ENCODE results near the gene TIFAB.

TIFAB gene

GRCh38 chr5:135481909-135482311 is 29.8 kb upstream of the TIFAB start:
- TF ChIP-seq REST (IDR thresholded peaks at IDR 0.05; ENCODE audit: insufficient read depth in 1 of 2, low read depth in 2 of 2, low read length in 2 of 2) (no peak), FOXP2 (optimal IDR thresholded peaks at IDR 0.05; ENCODE audit: borderline replicate concordance, extremely low read depth, extremely low read length, insufficient read depth) (no peak), POLR2AphosphoS5 (IDR thresholded peaks at IDR 0.05; ENCODE audit: low read depth, low read length) (no peak), SIN3A (IDR thresholded peaks at IDR 0.05; ENCODE audit: borderline replicate concordance, insufficient read depth, low read length) (no peak)

- TF ChIP-seq REST (IDR thresholded peaks at IDR 0.05; ENCODE audit: insufficient read depth in 1 of 2, low read depth in 2 of 2, low read length in 2 of 2) (no peak), SIN3A (IDR thresholded peaks at IDR 0.05; ENCODE audit: borderline replicate concordance, insufficient read depth, low read length) (no peak), FOXP2 (optimal IDR thresholded peaks at IDR 0.05; ENCODE audit: borderline replicate concordance, extremely low read depth, extremely low read length, insufficient read depth) (no peak), TAF1 (IDR thresholded peaks at IDR 0.05; ENCODE audit: borderline replicate concordance, insufficient read depth, low read length) (no peak), POLR2AphosphoS5 (IDR thresholded peaks at IDR 0.05; ENCODE audit: low read depth, low read length) (no peak)
These were observed 29.2 kb upstream of the TIFAB start for GRCh38 chr5:135481387-135481786.

DNA sequence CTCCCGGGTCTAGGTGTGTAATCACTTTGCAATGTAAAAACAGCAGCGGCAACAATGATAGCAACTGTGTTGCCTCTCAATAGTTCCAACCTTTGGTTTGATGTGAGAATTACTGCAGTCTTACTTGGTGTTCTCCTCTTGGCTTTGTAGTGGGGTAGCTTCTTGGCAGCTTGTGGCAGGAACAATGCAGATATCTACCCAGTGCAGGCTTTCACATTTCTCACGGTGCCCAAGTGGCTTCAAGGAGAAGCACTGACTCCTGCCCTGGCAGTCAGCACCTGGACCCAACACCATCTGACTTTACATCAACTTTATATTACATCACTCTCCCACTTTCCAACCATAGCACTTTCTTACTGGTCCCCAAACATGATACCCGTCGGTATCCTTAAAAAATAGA is 28.4 kb upstream of the TIFAB start:
- no peak for TF ChIP-seq REST (IDR thresholded peaks at IDR 0.05; ENCODE audit: insufficient read depth in 1 of 2, low read depth in 2 of 2, low read length in 2 of 2)
- no peak for TF ChIP-seq POLR2AphosphoS5 (IDR thresholded peaks at IDR 0.05; ENCODE audit: low read depth, low read length)
- no peak for TF ChIP-seq FOXP2 (optimal IDR thresholded peaks at IDR 0.05; ENCODE audit: borderline replicate concordance, extremely low read depth, extremely low read length, insufficient read depth)
- no peak for TF ChIP-seq SIN3A (IDR thresholded peaks at IDR 0.05; ENCODE audit: borderline replicate concordance, insufficient read depth, low read length)
- no peak for TF ChIP-seq TAF1 (IDR thresholded peaks at IDR 0.05; ENCODE audit: borderline replicate concordance, insufficient read depth, low read length)

DNA sequence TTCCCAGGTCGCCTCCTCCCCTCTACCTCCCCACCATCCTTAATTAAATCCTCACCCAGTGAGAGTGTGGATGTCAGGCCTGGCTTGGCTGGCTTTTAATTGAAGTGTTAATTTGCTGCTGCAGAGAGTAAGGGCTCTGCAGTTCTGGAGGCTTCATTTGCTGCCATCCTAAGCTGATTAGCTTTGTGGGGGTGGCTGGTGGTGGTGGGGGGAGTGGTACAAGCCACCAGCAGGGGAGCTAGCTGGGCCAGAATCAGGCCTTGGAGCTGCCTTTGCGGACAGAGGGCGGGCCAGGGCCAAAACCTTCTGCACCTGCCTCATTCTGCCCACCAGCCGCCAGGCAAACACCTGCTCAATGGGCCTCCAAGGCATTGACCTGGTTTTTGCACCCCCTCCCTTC is 26.8 kb upstream of the TIFAB start:
- TF ChIP-seq SIN3A (IDR thresholded peaks at IDR 0.05; ENCODE audit: borderline replicate concordance, insufficient read depth, low read length) (no peak), REST (IDR thresholded peaks at IDR 0.05; ENCODE audit: insufficient read depth in 1 of 2, low read depth in 2 of 2, low read length in 2 of 2) (no peak), POLR2AphosphoS5 (IDR thresholded peaks at IDR 0.05; ENCODE audit: low read depth, low read length) (no peak), FOXP2 (optimal IDR thresholded peaks at IDR 0.05; ENCODE audit: borderline replicate concordance, extremely low read depth, extremely low read length, insufficient read depth) (no peak), TAF1 (IDR thresholded peaks at IDR 0.05; ENCODE audit: borderline replicate concordance, insufficient read depth, low read length) (no peak)

GRCh38 chr5:135477613-135478066 is 25.5 kb upstream of the TIFAB start:
- TF ChIP-seq REST (IDR thresholded peaks at IDR 0.05; ENCODE audit: insufficient read depth in 1 of 2, low read depth in 2 of 2, low read length in 2 of 2): no peak
- TF ChIP-seq POLR2AphosphoS5 (IDR thresholded peaks at IDR 0.05; ENCODE audit: low read depth, low read length): no peak
- TF ChIP-seq TAF1 (IDR thresholded peaks at IDR 0.05; ENCODE audit: borderline replicate concordance, insufficient read depth, low read length): no peak
- no peak for TF ChIP-seq SIN3A (IDR thresholded peaks at IDR 0.05; ENCODE audit: borderline replicate concordance, insufficient read depth, low read length)
- TF ChIP-seq FOXP2 (optimal IDR thresholded peaks at IDR 0.05; ENCODE audit: borderline replicate concordance, extremely low read depth, extremely low read length, insufficient read depth): no peak

Measured in PFSK-1 (cell line).